Chondrocyte (in vitro differentiated cells): ENCODE results near the gene CNGA2. TPM values are rescaled to one million over a fixed set of nuclear protein-coding genes. Genes with fewer than 3 reads are reported as not detected.

Source experiments
- DNase-seq: peaks from one replicate; pipeline ENCODE4 v3.0.0; 2021; ENCODE audit warnings: mixed read lengths, low spot score
- H3K27ac Mint-ChIP-seq: one replicate; pipeline ENCODE4 v1.8.0; 2021; ENCODE audit warnings: mild to moderate bottlenecking, moderate library complexity, mixed read lengths; ENCODE audit not compliant: unreplicated experiment
- H3K27me3 Mint-ChIP-seq: 2 replicates; pipeline ENCODE4 v1.8.0; 2021; ENCODE audit warnings: low read depth, mixed read lengths
- H3K36me3 Mint-ChIP-seq: 2 replicates; pipeline ENCODE4 v1.8.0; 2021; ENCODE audit warnings: low read depth, mixed read lengths
- H3K4me1 Mint-ChIP-seq: 2 replicates; pipeline ENCODE4 v1.8.0; 2021; ENCODE audit warnings: low read depth, mild to moderate bottlenecking, mixed read lengths
- H3K4me3 Mint-ChIP-seq: one replicate; pipeline ENCODE4 v1.8.0; 2021; ENCODE audit warnings: mild to moderate bottlenecking, moderate library complexity, mixed read lengths; ENCODE audit not compliant: unreplicated experiment
- H3K9me3 Mint-ChIP-seq: 2 replicates; pipeline ENCODE4 v1.8.0; 2021; ENCODE audit warnings: low read depth, mixed read lengths
- CTCF ChIP-seq: fragments of 200-600 bp; sonication (generic); IDR thresholded peaks from 2 replicates; pipeline ENCODE4 v1.5.0; 2021; ENCODE audit warnings: antibody characterized with exemption, mild to moderate bottlenecking, moderate library complexity
- total RNA-seq: library from RNA; stranded (reverse); gene quantifications from 3 replicates; pipeline ENCODE4 v1.2.1, GENCODE V29; 2021

CNGA2 gene
- total RNA-seq, 1 donor from 2014 or later, result not detected

DNA sequence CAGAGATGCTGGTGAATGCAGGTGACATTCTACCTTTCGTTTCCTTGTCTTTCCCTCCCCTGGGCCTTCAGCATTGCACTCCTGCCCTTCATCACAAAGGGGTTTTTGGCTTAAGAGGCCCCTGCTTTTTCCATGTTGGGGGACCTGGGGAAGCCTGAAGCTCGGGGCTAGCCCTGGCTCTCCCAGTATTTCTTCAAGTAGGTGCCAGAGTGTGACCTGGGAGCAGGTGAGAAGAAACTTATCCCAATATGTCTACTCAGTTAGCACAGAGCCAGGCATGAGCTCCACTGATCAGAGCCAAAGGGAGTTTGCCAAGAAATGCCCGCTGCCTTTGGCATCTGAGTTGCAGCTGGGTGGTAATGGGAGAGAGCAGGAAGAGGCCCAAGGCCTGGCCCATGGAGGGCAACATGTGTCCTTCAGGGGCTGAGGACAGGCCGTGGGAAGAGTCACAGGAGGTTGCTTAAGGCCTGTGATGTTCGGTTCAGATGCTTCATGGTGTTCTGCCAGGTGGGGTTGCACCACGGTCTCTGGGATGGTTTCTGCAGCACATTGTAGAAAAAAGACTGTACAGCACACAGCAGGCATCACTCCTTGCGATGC is 31.7 kb upstream of the CNGA2 start:
- Mint-ChIP-seq H3K4me3 (no peak overlapping the region), H3K36me3 (no peaks in the 10 kb centered on the region), H3K9me3 (peaks cover 18% of the 10 kb centered on the region), H3K4me1 (no peaks in the 10 kb centered on the region), H3K27me3 (no peaks in the 10 kb centered on the region), H3K27ac (no peak overlapping the region)
- no peak for DNase-seq
- no peak for TF ChIP-seq CTCF

- Mint-ChIP-seq H3K4me1 (no peaks in the 10 kb centered on the region), H3K27me3 (no peaks in the 10 kb centered on the region), H3K36me3 (no peaks in the 10 kb centered on the region), H3K27ac (no peak overlapping the region), H3K4me3 (no peak overlapping the region), H3K9me3 (peaks cover 18% of the 10 kb centered on the region)
- TF ChIP-seq CTCF, result no peak
- DNase-seq, result no peak
Observed at GRCh38 chrX:151703487-151703886, 31.1 kb upstream of the CNGA2 start.

DNA sequence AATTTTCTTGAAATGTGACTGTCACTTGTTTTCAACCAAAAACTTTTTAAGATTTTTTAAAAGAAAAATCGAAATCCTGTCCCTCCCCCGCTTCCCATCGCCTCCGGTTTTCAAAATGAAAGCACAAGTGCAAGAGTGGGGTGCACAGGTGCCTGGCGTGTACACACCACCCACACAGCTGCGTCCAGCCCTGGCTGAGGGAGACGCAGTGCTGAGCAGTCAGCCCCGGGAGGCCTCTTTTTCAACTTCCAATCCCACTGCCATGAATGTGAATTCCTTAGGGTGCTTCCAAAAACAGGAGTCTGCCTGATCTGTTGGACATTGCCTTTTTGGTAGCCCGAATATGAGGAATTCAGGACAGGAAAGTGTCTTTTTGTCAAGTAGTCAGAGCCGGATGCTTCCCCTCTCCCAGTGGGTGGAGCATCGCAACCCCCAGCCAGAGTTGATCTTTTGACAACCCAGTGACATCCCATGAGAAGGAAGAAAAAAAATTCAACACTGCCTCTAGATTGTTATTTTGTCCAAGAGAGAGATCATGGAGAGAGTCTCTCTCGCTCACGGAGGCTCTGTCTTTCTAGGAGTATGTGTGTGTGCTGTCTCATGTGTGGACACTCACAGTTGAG is 30.4 kb upstream of the CNGA2 start:
- no peaks in the 10 kb centered on the region for H3K36me3 Mint-ChIP-seq
- no peak for TF ChIP-seq CTCF
- H3K9me3 Mint-ChIP-seq, result peaks cover 18% of the 10 kb centered on the region
- H3K27ac Mint-ChIP-seq, result no peak overlapping the region
- H3K4me1 Mint-ChIP-seq, result no peaks in the 10 kb centered on the region
- DNase-seq, result no peak
- no peaks in the 10 kb centered on the region for H3K27me3 Mint-ChIP-seq
- H3K4me3 Mint-ChIP-seq, result no peak overlapping the region

DNA sequence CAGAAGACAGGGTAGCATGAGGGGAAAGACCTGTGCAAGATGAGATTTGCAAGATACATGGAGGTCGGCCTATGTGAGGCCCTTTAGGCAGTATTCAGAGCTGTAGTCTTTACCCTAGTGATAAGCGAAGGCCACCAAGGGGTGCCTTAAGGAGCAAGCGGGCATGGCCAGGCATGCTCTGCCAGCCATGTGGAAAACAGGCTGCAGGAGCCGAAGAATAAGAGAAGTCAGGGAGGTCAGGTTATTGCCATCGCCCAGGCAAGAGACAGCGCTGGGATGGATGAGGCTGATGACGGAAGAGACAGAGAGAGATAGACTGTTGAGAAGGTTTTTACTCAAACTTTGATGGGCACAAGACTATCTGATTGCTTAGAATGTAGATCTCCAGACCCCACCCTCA is 25.7 kb upstream of the CNGA2 start:
- no peak overlapping the region for H3K27ac Mint-ChIP-seq
- no peaks in the 10 kb centered on the region for H3K27me3 Mint-ChIP-seq
- no peak overlapping the region for H3K4me3 Mint-ChIP-seq
- peaks cover 8% of the 10 kb centered on the region for H3K9me3 Mint-ChIP-seq
- no peaks in the 10 kb centered on the region for H3K4me1 Mint-ChIP-seq
- H3K36me3 Mint-ChIP-seq, result no peaks in the 10 kb centered on the region
- DNase-seq, result no peak
- TF ChIP-seq CTCF, result no peak

GRCh38 chrX:151710457-151710856 is 24.1 kb upstream of the CNGA2 start:
- Mint-ChIP-seq H3K27me3 (no peaks in the 10 kb centered on the region), H3K27ac (no peak overlapping the region), H3K9me3 (peaks cover 6% of the 10 kb centered on the region), H3K4me3 (no peak overlapping the region), H3K36me3 (no peaks in the 10 kb centered on the region), H3K4me1 (no peaks in the 10 kb centered on the region)
- DNase-seq, result no peak
- no peak for TF ChIP-seq CTCF
